K562 (cell line): ENCODE results near the gene CGNL1. TPM values are rescaled to one million over a fixed set of nuclear protein-coding genes. Genes with fewer than 3 reads are reported as not detected.

Experiments used
- ATAC-seq: fragments of 200-7000 bp; cut with Tn5 transposase; 3 replicates; pipeline ENCODE4 v1.9.1; 2020; ENCODE audit warnings: moderate library complexity
- BruUV-seq: library from RNA; stranded (reverse); fragments of 400-500 nt; replicated peaks from 2 replicates; lab custom pipeline; 2021; lab: Mats Ljungman, UMichigan
- CTCF ChIA-PET: fragments of 300-600 bp; formaldehyde crosslinking; extraction: SDS; loops from one replicate; lab custom pipeline; 2021; ENCODE audit warnings: low intra/inter-chr PET ratio; lab: Yijun Ruan, JAX
- POLR2A ChIA-PET: fragments of 300-600, 350-650 bp; sonication (Branson Sonifier 250); formaldehyde crosslinking; extraction: SDS; loops from one replicate; lab custom pipeline; 2021; ENCODE audit warnings: antibody characterized with exemption, inconsistent platforms; lab: Yijun Ruan, JAX
- DNase-seq, 4 experiments: peaks; one replicate each; pipeline versions ENCODE4 v3.0.0 to v3.0.0-alpha.2; 2011 to 2018; ENCODE audit warnings: low spot score in 3 of 4, mixed read lengths in 3 of 4; ENCODE audit errors: extremely low read depth in 1 of 4
- FAIRE-seq: peaks from 2 replicates; lab custom pipeline; 2011; peaks lifted over from hg19 to GRCh38; lab: Jason Lieb, UNC
- H2AFZ ChIP-seq: 2 replicates; pipeline ENCODE4 v1.6.0; 2011; ENCODE audit warnings: low read depth, low read length, control low read depth, inconsistent platforms
- H3K27ac ChIP-seq: fragments of 200-600 bp; 3 replicates; pipeline ENCODE4 v1.8.0; 2011; ENCODE audit warnings: low read depth, mild to moderate bottlenecking, control low read depth, inconsistent platforms, low read length, moderate library complexity, mixed read lengths; ENCODE audit errors: extremely low read depth
- H3K27me3 ChIP-seq, 2 experiments: fragments of 300-600 bp in 1 of 2; 2 replicates in 1 of 2; 3 replicates in 1 of 2; pipeline versions ENCODE4 v1.6.0 to v1.8.0; 2011; ENCODE audit warnings: inconsistent platforms in 2 of 2, low read length in 2 of 2, mild to moderate bottlenecking in 1 of 2, mixed read lengths in 1 of 2, moderate library complexity in 1 of 2; ENCODE audit not compliant: control insufficient read depth in 2 of 2, insufficient read depth in 2 of 2
- H3K36me3 ChIP-seq: fragments of 300-600 bp; 3 replicates; pipeline ENCODE4 v1.8.0; 2011; ENCODE audit warnings: mild to moderate bottlenecking, low read length, inconsistent platforms; ENCODE audit not compliant: control insufficient read depth, insufficient read depth
- H3K4me1 ChIP-seq, 2 experiments: fragments of 200-600 bp in 1 of 2; replicated peaks in 1 of 2; 2 replicates in 1 of 2; 3 replicates in 1 of 2; pipeline versions ENCODE4 v1.5.1 to v1.8.0; 2011; ENCODE audit warnings: inconsistent platforms in 2 of 2, low read length in 2 of 2, mild to moderate bottlenecking in 1 of 2, mixed read lengths in 1 of 2, moderate library complexity in 1 of 2; ENCODE audit not compliant: control insufficient read depth in 2 of 2, insufficient read depth in 2 of 2
- H3K4me2 ChIP-seq: 2 replicates; pipeline ENCODE4 v1.6.1; 2011; ENCODE audit warnings: low read length, control low read depth, inconsistent platforms, mixed read lengths; ENCODE audit not compliant: insufficient read depth
- H3K4me3 ChIP-seq: fragments of 200-600 bp; sonication (generic), shearing (Covaris generic); 2 replicates; pipeline ENCODE4 v1.5.1; 2016; ENCODE audit warnings: control low read depth, inconsistent platforms
- H3K79me2 ChIP-seq: fragments of 200-600 bp; 3 replicates; pipeline ENCODE4 v1.8.0; 2011; ENCODE audit warnings: low read length, inconsistent platforms; ENCODE audit not compliant: control insufficient read depth, insufficient read depth
- H3K9ac ChIP-seq, 2 experiments: 2 replicates each; pipeline versions ENCODE4 v1.6.0 to v1.6.1; 2011; ENCODE audit warnings: low read depth in 2 of 2, low read length in 2 of 2, control low read depth in 1 of 2, inconsistent platforms in 1 of 2, mild to moderate bottlenecking in 1 of 2, mixed read lengths in 1 of 2; ENCODE audit not compliant: insufficient read depth in 1 of 2
- H3K9me1 ChIP-seq: one replicate; pipeline ENCODE4 v1.6.0; 2011; ENCODE audit warnings: inconsistent platforms, mild to moderate bottlenecking, low read length, moderate library complexity; ENCODE audit not compliant: control insufficient read depth, insufficient read depth
- H3K9me3 ChIP-seq: replicated peaks from 2 replicates; pipeline ENCODE4 v1.5.1; 2011; ENCODE audit warnings: low read depth, low read length, inconsistent platforms; ENCODE audit not compliant: control insufficient read depth, insufficient read depth
- H4K20me1 ChIP-seq: replicated peaks from 2 replicates; pipeline ENCODE4 v1.6.1; 2011; ENCODE audit warnings: low read length, inconsistent platforms, mixed read lengths; ENCODE audit not compliant: control insufficient read depth, insufficient read depth
- PCBP2 ChIP-seq: fragments of 200-400 bp; formaldehyde crosslinking; IDR thresholded peaks from 2 replicates; pipeline ENCODE4 v1.6.1; 2018; ENCODE audit warnings: low read length, low read depth, mild to moderate bottlenecking, moderate library complexity; ENCODE audit not compliant: poor library complexity, severe bottlenecking
- RAD51 ChIP-seq: fragments of 450-650 bp; IDR thresholded peaks from 2 replicates; pipeline ENCODE4 v1.7.1; 2016; ENCODE audit warnings: low read depth, mild to moderate bottlenecking, borderline replicate concordance
- TOE1 ChIP-seq, 2 experiments: fragments of 450-650 bp in 1 of 2; sonication (generic) in 1 of 2; formaldehyde crosslinking in 1 of 2; IDR thresholded peaks; 2 replicates each; pipeline versions ENCODE4 v1.7.1 to v1.8.0; 2016 to 2022; ENCODE audit warnings: borderline replicate concordance in 2 of 2, mild to moderate bottlenecking in 2 of 2, antibody characterized with exemption in 1 of 2, inconsistent platforms in 1 of 2, low read depth in 1 of 2, missing genetic modification reagents in 1 of 2, moderate library complexity in 1 of 2
- WGBS: fragments of 100-300 bp; shearing (Covaris generic); methylation state at CpG from one replicate; pipeline ENCODE4 v1.1.6; 2016; ENCODE audit warnings: low coverage, mixed read lengths; ENCODE audit not compliant: insufficient coverage; ENCODE audit errors: missing lambda C conversion rate; 5-methylcytosine and 5-hydroxymethylcytosine counted together
- in situ Hi-C: fragments of 300-500 bp; cut with MboI; formaldehyde crosslinking; loops from 4 replicates; pipeline ENCODE4 v1.15.0; 2018; ENCODE audit warnings: inconsistent platforms, mixed read lengths
- intact Hi-C: fragments of 100-400 bp; cut with micrococcal nuclease; formaldehyde crosslinking; loops from 2 replicates; pipeline ENCODE4 v1.14.2; 2022
- polyA plus RNA-seq, 8 experiments: library from polyadenylated mRNA; depleted of rRNA in 4 of 8; stranded (reverse) in 5 of 8; unstranded in 3 of 8; fragments of >200 nt; fragmentation: Nextera tagmentation in 2 of 8; fragmentation: Illumina TruSeq in 1 of 8; extraction: Ambion mirVana in 2 of 8; extraction: Trizol in 1 of 8; gene quantifications; 2 replicates each; pipeline versions ENCODE4 v1.2.1 to v1.2.3, GENCODE V29; 2011 to 2014; ENCODE audit warnings: inconsistent platforms in 1 of 8, missing spikeins in 1 of 8
- total RNA-seq, 7 experiments: library from RNA; depleted of rRNA in 6 of 7; stranded (reverse); fragments of >200 nt in 6 of 7; fragmentation: Illumina TruSeq in 2 of 7; extraction: Trizol in 2 of 7; gene quantifications; 2 replicates each; pipeline versions ENCODE4 v1.2.1 to v1.2.3, GENCODE V29; 2011 to 2021; ENCODE audit warnings: low replicate concordance in 1 of 7
- TF ChIP-seq, protein P1 (sequence below): sonication (generic); formaldehyde crosslinking; IDR thresholded peaks from 2 replicates; pipeline ENCODE4 v1.5.0; 2020; ENCODE audit warnings: missing genetic modification reagents
- TF ChIP-seq, protein P2 (sequence below): fragments of 450-650 bp; formaldehyde crosslinking; IDR thresholded peaks from 2 replicates; pipeline ENCODE4 v1.4.0; 2020; ENCODE audit warnings: mild to moderate bottlenecking, mixed read lengths

Gene CGNL1
- total and polyA plus RNA-seq, 9 of the 15 experiments (the other 6 are each of a cell fraction or from before 2014, with no cell fraction given), result 0.01 to 0.07 TPM; not detected in 7

DNA sequence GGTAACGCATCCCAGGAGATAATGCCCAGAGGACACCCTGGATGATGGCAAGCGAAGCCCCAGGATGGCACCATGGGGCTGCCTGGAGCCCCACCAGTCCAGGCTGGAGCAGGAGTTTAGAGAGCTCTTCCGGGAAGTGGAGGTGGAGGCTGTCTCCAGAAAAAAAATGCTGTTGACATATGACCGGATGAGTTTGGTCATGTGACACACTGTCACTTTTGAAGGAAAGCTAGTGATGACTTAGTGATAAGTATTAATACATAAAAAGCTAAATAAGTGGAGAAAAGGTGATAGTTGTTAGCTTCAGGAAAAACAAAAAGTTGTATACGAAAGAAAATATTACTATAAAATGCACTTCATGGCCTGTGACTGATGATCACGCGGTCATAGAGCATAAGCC, 195.4 kb downstream of the CGNL1 start:
- FAIRE-seq, result peak; percentile 37

More for the DNA sequence above, 195.4 kb downstream of the CGNL1 start:
- Histone ChIP-seq H3K4me3 (no peak overlapping the region), H3K4me1 (no peaks in the 10 kb centered on the region; a peak in 1 of 5 replicates), H3K36me3 (no peaks in the 10 kb centered on the region), H3K9ac (no peak overlapping the region), H4K20me1 (no peaks in the 10 kb centered on the region), H3K4me2 (no peak overlapping the region), H3K27me3 (peaks cover 7 to 30% of the 10 kb centered on the region in 2 experiments), H3K9me1 (no peaks in the 10 kb centered on the region), H2AFZ (no peak overlapping the region), H3K9me3 (no peaks in the 10 kb centered on the region; the same call in 1 of the 2 replicates), H3K27ac (no peak overlapping the region)
- intact Hi-C loops, result loop anchor here (10.0 kb wide), 1 partner anchor 173 kb away; no protein-coding TSS in a partner anchor
- ATAC-seq (no peak), DNase-seq (no peak)
- in situ Hi-C loops, result loop anchor here (25.0 kb wide), 1 partner anchor 491 kb away; the partner anchor contains the start of gene ALDH1A2
- CTCF ChIA-PET, result no interaction called here
- BruUV-seq, result no TSS peak
- TF ChIP-seq PCBP2, result no peak
- TF ChIP-seq RAD51, result peak; percentile 58; the same call in 1 of the 2 replicates
- TF ChIP-seq, protein P1, sequence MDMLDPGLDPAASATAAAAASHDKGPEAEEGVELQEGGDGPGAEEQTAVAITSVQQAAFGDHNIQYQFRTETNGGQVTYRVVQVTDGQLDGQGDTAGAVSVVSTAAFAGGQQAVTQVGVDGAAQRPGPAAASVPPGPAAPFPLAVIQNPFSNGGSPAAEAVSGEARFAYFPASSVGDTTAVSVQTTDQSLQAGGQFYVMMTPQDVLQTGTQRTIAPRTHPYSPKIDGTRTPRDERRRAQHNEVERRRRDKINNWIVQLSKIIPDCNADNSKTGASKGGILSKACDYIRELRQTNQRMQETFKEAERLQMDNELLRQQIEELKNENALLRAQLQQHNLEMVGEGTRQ (CRISPR knock-in tag), result peak; percentile 32; the same call in 1 of the 2 replicates
- TF ChIP-seq, protein P2, sequence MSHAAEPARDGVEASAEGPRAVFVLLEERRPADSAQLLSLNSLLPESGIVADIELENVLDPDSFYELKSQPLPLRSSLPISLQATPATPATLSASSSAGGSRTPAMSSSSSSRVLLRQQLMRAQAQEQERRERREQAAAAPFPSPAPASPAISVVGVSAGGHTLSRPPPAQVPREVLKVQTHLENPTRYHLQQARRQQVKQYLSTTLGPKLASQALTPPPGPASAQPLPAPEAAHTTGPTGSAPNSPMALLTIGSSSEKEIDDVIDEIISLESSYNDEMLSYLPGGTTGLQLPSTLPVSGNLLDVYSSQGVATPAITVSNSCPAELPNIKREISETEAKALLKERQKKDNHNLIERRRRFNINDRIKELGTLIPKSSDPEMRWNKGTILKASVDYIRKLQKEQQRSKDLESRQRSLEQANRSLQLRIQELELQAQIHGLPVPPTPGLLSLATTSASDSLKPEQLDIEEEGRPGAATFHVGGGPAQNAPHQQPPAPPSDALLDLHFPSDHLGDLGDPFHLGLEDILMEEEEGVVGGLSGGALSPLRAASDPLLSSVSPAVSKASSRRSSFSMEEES, result peak; percentile 90
- peak; percentile 29; the same call in 1 of the 2 replicates for TF ChIP-seq TOE1 (IDR thresholded peaks at IDR 0.05; ENCODE audit: borderline replicate concordance)
- TF ChIP-seq TOE1 (CRISPR knock-in tag; IDR thresholded peaks at IDR 0.05; ENCODE audit: borderline replicate concordance, low read depth), result no peak
- TF ChIP-seq, all 486 proteins: peak for 4
- no peaks in the 10 kb centered on the region for H3K79me2 ChIP-seq
- POLR2A ChIA-PET, result no interaction called here
- 5% methylated on average over 7 of the region's 7 CpGs for WGBS
